ENCODE results near the gene EXOG.

Gene EXOG

GRCh38 chr3:38496131-38496910, at the start of gene EXOG:
Gene EXOG (plus strand): TSS chr3:38496340. CDS start chr3:38496368, 28 bp downstream.
- Histone ChIP-seq H3K9me3 (ENCODE audit: control insufficient read depth, insufficient read depth, low read length) (no peaks in the 10 kb centered on the region), H3K4me1 (ENCODE audit: control insufficient read depth, low read length) (peaks cover 16% of the 10 kb centered on the region), H3K4me2 (ENCODE audit: low read length) (peak within 1 kb of the TSS; percentile 73), H3F3A (ENCODE audit: control insufficient read depth, insufficient read depth) (no peaks in the 10 kb centered on the region), H3K9me2 (replicated peaks; ENCODE audit: control insufficient read depth, low read length) (no peaks in the 10 kb centered on the region), H4K20me1 (ENCODE audit: control insufficient read depth, insufficient read depth, low read depth, low read length) (no peaks in the 10 kb centered on the region), H3K36me3 (ENCODE audit: control insufficient read depth, low read length) (peaks cover 35% of the 10 kb centered on the region), H3K27me3 (ENCODE audit: control insufficient read depth, low read length) (no peaks in the 10 kb centered on the region), H3K79me2 (ENCODE audit: control insufficient read depth, low read length) (peaks cover 23% of the 10 kb centered on the region), H3K4me3 (ENCODE audit: low read length) (peak within 1 kb of the TSS; percentile 82), H3K27ac (ENCODE audit: low read depth, low read length) (peak within 1 kb of the TSS; percentile 63)
- peak; percentile 85 for TF ChIP-seq CTCF (IDR thresholded peaks at IDR 0.05; ENCODE audit: low read depth, low read length, poor library complexity, severe bottlenecking)
- TF ChIP-seq EZH2phosphoT487 (IDR thresholded peaks at IDR 0.05; ENCODE audit: borderline replicate concordance, low read length): no peak

GRCh38 chr3:38446812-38447211, 49.3 kb upstream of the EXOG start:
- H3K9me3 ChIP-seq (ENCODE audit: control insufficient read depth, insufficient read depth, low read length): no peaks in the 10 kb centered on the region
- no peaks in the 10 kb centered on the region for H3F3A ChIP-seq (ENCODE audit: control insufficient read depth, insufficient read depth)
- no peak overlapping the region for H3K27ac ChIP-seq (ENCODE audit: low read depth, low read length)
- H4K20me1 ChIP-seq (ENCODE audit: control insufficient read depth, insufficient read depth, low read depth, low read length): no peaks in the 10 kb centered on the region
- TF ChIP-seq EZH2phosphoT487 (IDR thresholded peaks at IDR 0.05; ENCODE audit: borderline replicate concordance, low read length): no peak
- no peak for TF ChIP-seq CTCF (IDR thresholded peaks at IDR 0.05; ENCODE audit: low read depth, low read length, poor library complexity, severe bottlenecking)
- no peak overlapping the region for H3K4me3 ChIP-seq (ENCODE audit: low read length)
- H3K79me2 ChIP-seq (ENCODE audit: control insufficient read depth, low read length): no peaks in the 10 kb centered on the region
- no peaks in the 10 kb centered on the region for H3K4me1 ChIP-seq (ENCODE audit: control insufficient read depth, low read length)
- H3K36me3 ChIP-seq (ENCODE audit: control insufficient read depth, low read length): no peaks in the 10 kb centered on the region
- no peak overlapping the region for H3K4me2 ChIP-seq (ENCODE audit: low read length)
- no peaks in the 10 kb centered on the region for H3K9me2 ChIP-seq (replicated peaks; ENCODE audit: control insufficient read depth, low read length)
- H3K27me3 ChIP-seq (ENCODE audit: control insufficient read depth, low read length): 0 out of 2 replicates have a peak, but pooled peaks cover 2% of the 10 kb centered on the region

- peaks cover 5% of the 10 kb centered on the region; the same call in 1 of the 2 replicates for H4K20me1 ChIP-seq (ENCODE audit: control insufficient read depth, insufficient read depth, low read depth, low read length)
- no peak overlapping the region for H3K4me2 ChIP-seq (ENCODE audit: low read length)
- peaks cover 15% of the 10 kb centered on the region for H3K4me1 ChIP-seq (ENCODE audit: control insufficient read depth, low read length)
- H3K27me3 ChIP-seq (ENCODE audit: control insufficient read depth, low read length): peaks cover 7% of the 10 kb centered on the region
- H3K9me3 ChIP-seq (ENCODE audit: control insufficient read depth, insufficient read depth, low read length): no peaks in the 10 kb centered on the region
- H3F3A ChIP-seq (ENCODE audit: control insufficient read depth, insufficient read depth): no peaks in the 10 kb centered on the region
- TF ChIP-seq CTCF (IDR thresholded peaks at IDR 0.05; ENCODE audit: low read depth, low read length, poor library complexity, severe bottlenecking) (no peak), EZH2phosphoT487 (IDR thresholded peaks at IDR 0.05; ENCODE audit: borderline replicate concordance, low read length) (no peak)
- H3K36me3 ChIP-seq (ENCODE audit: control insufficient read depth, low read length): no peaks in the 10 kb centered on the region
- peaks cover 12% of the 10 kb centered on the region for H3K79me2 ChIP-seq (ENCODE audit: control insufficient read depth, low read length)
- no peaks in the 10 kb centered on the region for H3K9me2 ChIP-seq (replicated peaks; ENCODE audit: control insufficient read depth, low read length)
- H3K27ac ChIP-seq (ENCODE audit: low read depth, low read length): no peak overlapping the region
- no peak overlapping the region for H3K4me3 ChIP-seq (ENCODE audit: low read length)
Observed at GRCh38 chr3:38450853-38451252, 45.3 kb upstream of the EXOG start.

Measured in DOHH2 (cell line).